HL-60 (cell line): ENCODE data around the gene FRRS1L.

ENCODE experiments used
- DNase-seq, 2 experiments: peaks; one replicate each; pipeline ENCODE4 v3.0.0-alpha.2; 2010 to 2020; ENCODE audit warnings: low read depth in 1 of 2, low spot score in 1 of 2
- H3K27ac ChIP-seq: fragments of 250-450 bp; sonication (Bioruptor Pico); replicated peaks from 2 replicates; pipeline ENCODE4 v1.5.1; 2020; ENCODE audit warnings: mild to moderate bottlenecking, moderate library complexity
- H3K27me3 ChIP-seq: fragments of 250-450 bp; sonication (Bioruptor Pico); 2 replicates; pipeline ENCODE4 v1.5.1; 2021; ENCODE audit warnings: mild to moderate bottlenecking, moderate library complexity; ENCODE audit not compliant: insufficient read depth, poor library complexity, severe bottlenecking
- H3K4me3 ChIP-seq: replicated peaks from 2 replicates; pipeline ENCODE4 v1.5.1; 2011; ENCODE audit warnings: mild to moderate bottlenecking, control low read depth, low read length; ENCODE audit not compliant: insufficient read depth
- GABPA ChIP-seq: IDR thresholded peaks from 2 replicates; pipeline ENCODE4 v1.6.1; 2012; ENCODE audit warnings: low read depth
- POLR2AphosphoS5 ChIP-seq: IDR thresholded peaks from 2 replicates; pipeline ENCODE4 v1.6.1; 2012; ENCODE audit warnings: low read depth
- SPI1 ChIP-seq: IDR thresholded peaks from 2 replicates; pipeline ENCODE4 v1.6.1; 2012; ENCODE audit warnings: low read depth, mild to moderate bottlenecking, borderline replicate concordance
- TF ChIP-seq, protein P1 (sequence below): IDR thresholded peaks from 2 replicates; pipeline ENCODE4 v1.6.1; 2012; ENCODE audit warnings: low read depth; ENCODE audit not compliant: insufficient replicate concordance
- TF ChIP-seq, protein P2 (sequence below): IDR thresholded peaks from one replicate; pipeline ENCODE4 v1.5.1; 2011; ENCODE audit warnings: low read length, control low read depth, inconsistent platforms; ENCODE audit not compliant: insufficient read depth

FRRS1L gene

DNA sequence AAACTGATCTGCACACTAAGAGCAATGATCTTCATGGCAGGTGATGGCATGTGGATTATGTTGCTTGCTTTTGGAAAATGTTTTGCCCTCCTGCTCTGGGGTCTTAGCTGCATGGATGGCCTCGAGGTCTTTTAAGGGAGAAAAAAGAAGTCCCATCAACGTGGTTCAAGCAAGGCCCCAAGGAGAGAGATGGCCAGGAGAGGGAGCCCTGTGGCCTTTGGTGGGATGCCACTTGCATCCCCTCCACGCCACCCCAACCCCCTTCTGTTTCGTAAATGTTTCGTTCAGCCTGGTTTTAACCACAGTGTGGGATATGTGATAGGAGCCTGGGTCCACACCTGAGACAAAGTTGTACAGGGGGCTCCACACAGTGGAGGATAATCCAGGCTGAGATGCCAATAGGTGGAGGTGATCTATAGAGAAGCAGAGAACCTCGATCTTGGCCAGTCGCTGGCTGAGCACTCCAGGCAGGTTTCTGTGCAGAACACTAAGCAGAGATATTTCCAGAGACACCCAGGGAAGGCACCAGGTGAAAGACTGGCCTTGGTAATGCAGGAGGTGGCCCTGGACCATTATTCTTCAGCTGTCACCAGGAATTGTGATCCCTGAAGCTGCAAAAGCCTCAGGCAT is 25.8 kb upstream of the FRRS1L start:
- H3K27me3 ChIP-seq, result no peaks in the 10 kb centered on the region
- no peak for DNase-seq
- H3K27ac ChIP-seq, result no peak overlapping the region
- H3K4me3 ChIP-seq, result no peak overlapping the region
- TF ChIP-seq SPI1, result no peak
- TF ChIP-seq, protein P1, sequence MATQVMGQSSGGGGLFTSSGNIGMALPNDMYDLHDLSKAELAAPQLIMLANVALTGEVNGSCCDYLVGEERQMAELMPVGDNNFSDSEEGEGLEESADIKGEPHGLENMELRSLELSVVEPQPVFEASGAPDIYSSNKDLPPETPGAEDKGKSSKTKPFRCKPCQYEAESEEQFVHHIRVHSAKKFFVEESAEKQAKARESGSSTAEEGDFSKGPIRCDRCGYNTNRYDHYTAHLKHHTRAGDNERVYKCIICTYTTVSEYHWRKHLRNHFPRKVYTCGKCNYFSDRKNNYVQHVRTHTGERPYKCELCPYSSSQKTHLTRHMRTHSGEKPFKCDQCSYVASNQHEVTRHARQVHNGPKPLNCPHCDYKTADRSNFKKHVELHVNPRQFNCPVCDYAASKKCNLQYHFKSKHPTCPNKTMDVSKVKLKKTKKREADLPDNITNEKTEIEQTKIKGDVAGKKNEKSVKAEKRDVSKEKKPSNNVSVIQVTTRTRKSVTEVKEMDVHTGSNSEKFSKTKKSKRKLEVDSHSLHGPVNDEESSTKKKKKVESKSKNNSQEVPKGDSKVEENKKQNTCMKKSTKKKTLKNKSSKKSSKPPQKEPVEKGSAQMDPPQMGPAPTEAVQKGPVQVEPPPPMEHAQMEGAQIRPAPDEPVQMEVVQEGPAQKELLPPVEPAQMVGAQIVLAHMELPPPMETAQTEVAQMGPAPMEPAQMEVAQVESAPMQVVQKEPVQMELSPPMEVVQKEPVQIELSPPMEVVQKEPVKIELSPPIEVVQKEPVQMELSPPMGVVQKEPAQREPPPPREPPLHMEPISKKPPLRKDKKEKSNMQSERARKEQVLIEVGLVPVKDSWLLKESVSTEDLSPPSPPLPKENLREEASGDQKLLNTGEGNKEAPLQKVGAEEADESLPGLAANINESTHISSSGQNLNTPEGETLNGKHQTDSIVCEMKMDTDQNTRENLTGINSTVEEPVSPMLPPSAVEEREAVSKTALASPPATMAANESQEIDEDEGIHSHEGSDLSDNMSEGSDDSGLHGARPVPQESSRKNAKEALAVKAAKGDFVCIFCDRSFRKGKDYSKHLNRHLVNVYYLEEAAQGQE, result no peak

DNA sequence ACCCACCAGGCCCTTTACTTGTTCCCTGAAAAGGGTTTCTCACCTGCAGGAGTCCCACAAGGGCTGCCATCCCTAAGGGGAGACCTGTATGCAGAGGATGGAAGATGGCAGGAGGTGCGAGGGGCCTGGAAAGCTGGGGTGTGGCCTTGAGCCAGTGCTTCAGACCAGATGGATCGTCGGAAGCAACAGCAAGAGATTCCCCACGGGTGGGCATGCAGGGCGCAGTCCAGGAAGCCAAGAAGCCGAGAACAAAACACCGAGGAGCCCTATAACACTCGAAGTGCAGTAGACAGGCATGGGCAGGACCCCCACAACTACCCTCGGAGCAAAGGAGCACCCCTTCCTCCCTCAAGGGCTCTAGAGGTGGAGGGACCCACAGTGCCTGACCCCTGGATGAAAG is 24.7 kb upstream of the FRRS1L start:
- TF ChIP-seq, protein P1, result no peak
- TF ChIP-seq GABPA (no peak), SPI1 (no peak), POLR2AphosphoS5 (no peak)
- TF ChIP-seq, protein P2, sequence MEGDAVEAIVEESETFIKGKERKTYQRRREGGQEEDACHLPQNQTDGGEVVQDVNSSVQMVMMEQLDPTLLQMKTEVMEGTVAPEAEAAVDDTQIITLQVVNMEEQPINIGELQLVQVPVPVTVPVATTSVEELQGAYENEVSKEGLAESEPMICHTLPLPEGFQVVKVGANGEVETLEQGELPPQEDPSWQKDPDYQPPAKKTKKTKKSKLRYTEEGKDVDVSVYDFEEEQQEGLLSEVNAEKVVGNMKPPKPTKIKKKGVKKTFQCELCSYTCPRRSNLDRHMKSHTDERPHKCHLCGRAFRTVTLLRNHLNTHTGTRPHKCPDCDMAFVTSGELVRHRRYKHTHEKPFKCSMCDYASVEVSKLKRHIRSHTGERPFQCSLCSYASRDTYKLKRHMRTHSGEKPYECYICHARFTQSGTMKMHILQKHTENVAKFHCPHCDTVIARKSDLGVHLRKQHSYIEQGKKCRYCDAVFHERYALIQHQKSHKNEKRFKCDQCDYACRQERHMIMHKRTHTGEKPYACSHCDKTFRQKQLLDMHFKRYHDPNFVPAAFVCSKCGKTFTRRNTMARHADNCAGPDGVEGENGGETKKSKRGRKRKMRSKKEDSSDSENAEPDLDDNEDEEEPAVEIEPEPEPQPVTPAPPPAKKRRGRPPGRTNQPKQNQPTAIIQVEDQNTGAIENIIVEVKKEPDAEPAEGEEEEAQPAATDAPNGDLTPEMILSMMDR, result no peak
- DNase-seq, result no peak
- Histone ChIP-seq H3K27me3 (no peaks in the 10 kb centered on the region), H3K4me3 (no peak overlapping the region), H3K27ac (no peak overlapping the region)

DNA sequence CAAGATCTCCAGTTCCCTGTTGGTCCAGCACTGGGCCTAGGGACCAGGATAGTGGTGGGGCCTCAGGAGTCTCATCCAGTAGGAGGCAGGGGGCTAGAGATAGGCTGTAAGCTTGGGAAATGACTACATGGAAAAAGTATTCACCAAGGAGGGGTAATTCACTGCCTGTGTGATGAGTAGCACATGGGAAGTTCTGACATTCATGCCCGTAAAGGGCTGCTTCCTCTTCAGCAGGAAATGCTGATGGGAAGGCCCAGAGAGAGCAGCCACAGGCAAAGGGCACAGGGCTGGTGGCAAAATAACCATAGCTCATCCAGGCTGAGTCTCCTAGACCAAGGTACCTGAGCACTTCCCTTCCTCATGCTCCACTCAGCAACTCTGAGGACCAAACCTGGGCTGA is 23.1 kb upstream of the FRRS1L start:
- TF ChIP-seq SPI1 (no peak), POLR2AphosphoS5 (no peak), GABPA (no peak)
- TF ChIP-seq, protein P1, result no peak
- TF ChIP-seq, protein P2, result no peak
- Histone ChIP-seq H3K27me3 (no peaks in the 10 kb centered on the region), H3K4me3 (no peak overlapping the region), H3K27ac (no peak overlapping the region)
- DNase-seq, result no peak
